GM23248 (cell line): ENCODE results near the gene SLFN12L. TPM values are rescaled to one million over a fixed set of nuclear protein-coding genes. Genes with fewer than 3 reads are reported as not detected.

Experiments
- DNase-seq: peaks from one replicate; pipeline ENCODE4 v3.0.0-alpha.2; 2015
- H2AFZ ChIP-seq: fragments of 200-600 bp; sonication (generic); 2 replicates; pipeline ENCODE4 v1.6.1; 2016; ENCODE audit warnings: antibody characterized with exemption
- H3F3A ChIP-seq: fragments of 200-600 bp; sonication (generic); 2 replicates; pipeline ENCODE4 v1.6.1; 2016; ENCODE audit warnings: mild to moderate bottlenecking, antibody characterized with exemption, mixed run types; ENCODE audit not compliant: insufficient read depth
- H3K27ac ChIP-seq: fragments of 200-600 bp; sonication (generic); 2 replicates; pipeline ENCODE4 v1.5.1; 2016; ENCODE audit warnings: mild to moderate bottlenecking
- H3K27me3 ChIP-seq: fragments of 200-600 bp; sonication (generic); replicated peaks from 2 replicates; pipeline ENCODE4 v1.6.1; 2016; ENCODE audit warnings: mild to moderate bottlenecking; ENCODE audit not compliant: insufficient read depth
- H3K36me3 ChIP-seq: fragments of 200-600 bp; sonication (generic); 2 replicates; pipeline ENCODE4 v1.6.1; 2016; ENCODE audit warnings: low read depth, mild to moderate bottlenecking
- H3K4me1 ChIP-seq: fragments of 200-600 bp; sonication (generic); 2 replicates; pipeline ENCODE4 v1.6.1; 2016; ENCODE audit warnings: mild to moderate bottlenecking; ENCODE audit not compliant: insufficient read depth
- H3K4me2 ChIP-seq: fragments of 200-600 bp; sonication (generic); one replicate; pipeline ENCODE4 v1.6.1; 2016; ENCODE audit warnings: mild to moderate bottlenecking; ENCODE audit not compliant: unreplicated experiment
- H3K4me3 ChIP-seq: fragments of 200-600 bp; sonication (generic); 2 replicates; pipeline ENCODE4 v1.5.1; 2016; ENCODE audit warnings: mild to moderate bottlenecking
- H3K79me2 ChIP-seq: fragments of 200-600 bp; sonication (generic); 2 replicates; pipeline ENCODE4 v1.6.1; 2016; ENCODE audit warnings: mild to moderate bottlenecking; ENCODE audit not compliant: insufficient read depth
- H3K9ac ChIP-seq: fragments of 200-600 bp; sonication (generic); 2 replicates; pipeline ENCODE4 v1.6.1; 2016; ENCODE audit warnings: mild to moderate bottlenecking
- H3K9me2 ChIP-seq: fragments of 200-600 bp; sonication (generic); 2 replicates; pipeline ENCODE4 v1.6.1; 2016; ENCODE audit warnings: mixed run types, mild to moderate bottlenecking, moderate library complexity; ENCODE audit not compliant: insufficient read depth
- H3K9me3 ChIP-seq: fragments of 200-600 bp; sonication (generic); one replicate; pipeline ENCODE4 v1.6.1; 2017; ENCODE audit warnings: low read depth
- H4K20me1 ChIP-seq: fragments of 200-600 bp; sonication (generic); 2 replicates; pipeline ENCODE4 v1.6.0; 2016; ENCODE audit not compliant: insufficient read depth
- EZH2 ChIP-seq: fragments of 200-600 bp; sonication (generic); IDR thresholded peaks from 2 replicates; pipeline ENCODE4 v1.6.1; 2018; ENCODE audit warnings: antibody characterized with exemption, mild to moderate bottlenecking; ENCODE audit not compliant: insufficient read depth, poor library complexity, severe bottlenecking
- EZH2phosphoT487 ChIP-seq: fragments of 200-600 bp; sonication (generic); IDR thresholded peaks from 2 replicates; pipeline ENCODE4 v1.6.1; 2018; ENCODE audit warnings: antibody characterized with exemption, moderate library complexity, mild to moderate bottlenecking, low read depth; ENCODE audit not compliant: insufficient read depth
- WGBS, 2 experiments: methylation state at CpG; one replicate each; pipeline ENCODE4 v1.1.6; 2015 to 2017; ENCODE audit warnings: low lambda C conversion rate in 2 of 2, low coverage in 1 of 2; ENCODE audit errors: missing lambda C conversion rate in 2 of 2; 5-methylcytosine and 5-hydroxymethylcytosine counted together
- in situ Hi-C: fragments of 300-500 bp; cut with MboI; formaldehyde crosslinking; loops from 2 replicates; pipeline ENCODE4 v1.15.0; 2020
- polyA plus RNA-seq: library from polyadenylated mRNA; unstranded; fragments of >200 nt; fragmentation: Nextera tagmentation; extraction: Ambion mirVana; gene quantifications from 2 replicates; pipeline ENCODE4 v1.2.1, GENCODE V29; 2016
- total RNA-seq: library from RNA; depleted of rRNA; stranded (reverse); fragments of >200 nt; shearing (Covaris generic); gene quantifications from 2 replicates; pipeline ENCODE4 v1.2.3, GENCODE V29; 2014

Gene SLFN12L
- total and polyA plus RNA-seq, 2 experiments from 2014 or later: 0.11 TPM; not detected in 1

- Histone ChIP-seq H4K20me1 (no peaks in the 10 kb centered on the region), H3F3A (no peaks in the 10 kb centered on the region), H3K79me2 (no peaks in the 10 kb centered on the region), H3K9me2 (no peaks in the 10 kb centered on the region), H3K9ac (no peak overlapping the region), H3K9me3 (no peaks in the 10 kb centered on the region), H3K4me3 (no peak overlapping the region), H3K36me3 (no peaks in the 10 kb centered on the region), H3K27me3 (peaks cover 30% of the 10 kb centered on the region), H3K4me1 (no peaks in the 10 kb centered on the region), H3K4me2 (no peak overlapping the region), H3K27ac (no peak overlapping the region), H2AFZ (no peak overlapping the region)
- in situ Hi-C loops: no loop called here
- TF ChIP-seq EZH2 (no peak), EZH2phosphoT487 (no peak)
- DNase-seq: no peak
- 28 to 43% methylated on average over 1 of the region's 1 CpG for WGBS, 2 experiments
Observed at GRCh38 chr17:35545150-35545549, 7.7 kb upstream of the SLFN12L start.

- Histone ChIP-seq H3K9me2 (no peaks in the 10 kb centered on the region), H3K27ac (no peak overlapping the region), H3K27me3 (peaks cover 19% of the 10 kb centered on the region; the same call in 1 of the 2 replicates), H3K9me3 (no peaks in the 10 kb centered on the region), H3K4me1 (no peaks in the 10 kb centered on the region), H3K4me2 (no peak overlapping the region), H4K20me1 (no peaks in the 10 kb centered on the region), H3K36me3 (no peaks in the 10 kb centered on the region), H3K4me3 (no peak overlapping the region), H3K79me2 (no peaks in the 10 kb centered on the region), H2AFZ (no peak overlapping the region), H3K9ac (no peak overlapping the region), H3F3A (no peaks in the 10 kb centered on the region)
- in situ Hi-C loops: no loop called here
- DNase-seq: no peak
- 48 to 73% methylated on average over 1 of the region's 1 CpG for WGBS, 2 experiments
- TF ChIP-seq EZH2phosphoT487 (no peak), EZH2 (no peak)
Observed at GRCh38 chr17:35543856-35544255, 6.4 kb upstream of the SLFN12L start.

- Histone ChIP-seq H3F3A (peaks cover under 1% of the 10 kb centered on the region; the same call in 1 of the 2 replicates), H3K4me2 (no peak overlapping the region), H3K79me2 (no peaks in the 10 kb centered on the region), H3K9me2 (no peaks in the 10 kb centered on the region), H2AFZ (no peak overlapping the region), H3K27me3 (peaks cover 14% of the 10 kb centered on the region; the same call in 1 of the 2 replicates), H4K20me1 (no peaks in the 10 kb centered on the region), H3K4me1 (no peaks in the 10 kb centered on the region), H3K4me3 (no peak overlapping the region), H3K36me3 (no peaks in the 10 kb centered on the region), H3K27ac (no peak overlapping the region), H3K9me3 (no peaks in the 10 kb centered on the region), H3K9ac (no peak overlapping the region)
- in situ Hi-C loops: no loop called here
- no peak for TF ChIP-seq EZH2phosphoT487
- no peak for TF ChIP-seq EZH2
- DNase-seq: no peak
Observed at GRCh38 chr17:35542990-35543389, 5.5 kb upstream of the SLFN12L start.

GRCh38 chr17:35541434-35541833 lies 4.0 kb upstream of the SLFN12L start:
- DNase-seq: no peak
- Histone ChIP-seq H3K9me2 (no peaks in the 10 kb centered on the region), H3K79me2 (no peaks in the 10 kb centered on the region), H3K4me1 (no peaks in the 10 kb centered on the region), H3K9me3 (no peaks in the 10 kb centered on the region), H3K27me3 (peaks cover 3% of the 10 kb centered on the region; the same call in 1 of the 2 replicates), H3F3A (peaks cover 5% of the 10 kb centered on the region; the same call in 1 of the 2 replicates), H3K9ac (no peak overlapping the region), H3K4me3 (no peak overlapping the region), H4K20me1 (no peaks in the 10 kb centered on the region), H3K36me3 (no peaks in the 10 kb centered on the region), H3K27ac (no peak overlapping the region), H2AFZ (peak overlapping the region; percentile 65), H3K4me2 (no peak overlapping the region)
- TF ChIP-seq EZH2phosphoT487: no peak
- no peak for TF ChIP-seq EZH2
- in situ Hi-C loops: no loop called here
- WGBS, 2 experiments: 65 to 66% methylated on average over 1 of the region's 1 CpG
